SK-N-SH treated with all-trans-retinoic acid at 6 μM for 48 hours (cell line): ENCODE data around the gene SRGAP2C.

Source experiments
- ATAC-seq: fragments of 200-7000 bp; cut with Tn5 transposase; 3 replicates; pipeline ENCODE4 v1.9.1; 2020; ENCODE audit warnings: mild to moderate bottlenecking, moderate library complexity
- BACH2 ChIP-seq: fragments of 250-450 bp; sonication (Bioruptor Pico); IDR thresholded peaks from 2 replicates; pipeline ENCODE4 v1.9.0; 2021; ENCODE audit warnings: mild to moderate bottlenecking, borderline replicate concordance
- CSDC2 ChIP-seq: fragments of 250-450 bp; sonication (Bioruptor Pico); IDR thresholded peaks from 2 replicates; pipeline ENCODE4 v1.5.0; 2020; ENCODE audit warnings: mild to moderate bottlenecking, moderate library complexity
- CSRNP3 ChIP-seq: fragments of 250-450 bp; sonication (Bioruptor Pico); IDR thresholded peaks from 2 replicates; pipeline ENCODE4 v1.5.1; 2021; ENCODE audit warnings: mild to moderate bottlenecking, moderate library complexity
- ESRRG ChIP-seq: fragments of 250-450 bp; sonication (Bioruptor Pico); IDR thresholded peaks from 2 replicates; pipeline ENCODE4 v1.6.1; 2021; ENCODE audit warnings: mild to moderate bottlenecking
- GLIS3 ChIP-seq: fragments of 250-450 bp; sonication (Bioruptor Pico); IDR thresholded peaks from 2 replicates; pipeline ENCODE4 v1.5.0; 2020; ENCODE audit warnings: mild to moderate bottlenecking, moderate library complexity
- ISL1 ChIP-seq: fragments of 250-450 bp; sonication (Bioruptor Pico); IDR thresholded peaks from 2 replicates; pipeline ENCODE4 v2.1.2; 2022; ENCODE audit warnings: mild to moderate bottlenecking, moderate library complexity
- OSR1 ChIP-seq: fragments of 250-450 bp; sonication (Bioruptor Pico); IDR thresholded peaks from 2 replicates; pipeline ENCODE4 v1.8.0; 2022; ENCODE audit warnings: moderate library complexity, mild to moderate bottlenecking, inconsistent platforms
- PATZ1 ChIP-seq: fragments of 250-450 bp; sonication (Bioruptor Pico); IDR thresholded peaks from 2 replicates; pipeline ENCODE4 v1.8.0; 2020; ENCODE audit warnings: mild to moderate bottlenecking, moderate library complexity, borderline replicate concordance
- POU6F1 ChIP-seq: fragments of 250-450 bp; sonication (Bioruptor Pico); IDR thresholded peaks from 2 replicates; pipeline ENCODE4 v1.8.0; 2021; ENCODE audit warnings: low read depth, mild to moderate bottlenecking, moderate library complexity, borderline replicate concordance
- RARB ChIP-seq: fragments of 250-450 bp; sonication (Bioruptor Pico); IDR thresholded peaks from 2 replicates; pipeline ENCODE4 v1.8.0; 2021; ENCODE audit warnings: mild to moderate bottlenecking, moderate library complexity
- SNAI2 ChIP-seq: fragments of 250-450 bp; sonication (Bioruptor Pico); IDR thresholded peaks from 2 replicates; pipeline ENCODE4 v1.5.0; 2020; ENCODE audit warnings: mild to moderate bottlenecking, moderate library complexity
- TCF4 ChIP-seq: fragments of 250-450 bp; sonication (Bioruptor Pico); IDR thresholded peaks from 2 replicates; pipeline ENCODE4 v1.8.0; 2021; ENCODE audit warnings: mild to moderate bottlenecking, moderate library complexity, borderline replicate concordance
- TOX ChIP-seq: fragments of 250-450 bp; sonication (Bioruptor Pico); IDR thresholded peaks from 2 replicates; pipeline ENCODE4 v1.8.0; 2021; ENCODE audit warnings: mild to moderate bottlenecking, moderate library complexity, borderline replicate concordance
- TSHZ2 ChIP-seq: fragments of 250-450 bp; sonication (Bioruptor Pico); IDR thresholded peaks from 2 replicates; pipeline ENCODE4 v1.5.0; 2020; ENCODE audit warnings: mild to moderate bottlenecking, moderate library complexity
- ZFP3 ChIP-seq: fragments of 250-450 bp; sonication (Bioruptor Pico); IDR thresholded peaks from 2 replicates; pipeline ENCODE4 v1.5.0; 2020; ENCODE audit warnings: mild to moderate bottlenecking, moderate library complexity
- ZFP30 ChIP-seq: fragments of 450-650 bp; formaldehyde crosslinking; IDR thresholded peaks from 2 replicates; pipeline ENCODE4 v1.5.0; 2022; ENCODE audit warnings: mild to moderate bottlenecking, moderate library complexity
- ZNF565 ChIP-seq: fragments of 450-650 bp; formaldehyde crosslinking; conservative IDR thresholded peaks from 2 replicates; pipeline ENCODE4 v1.5.0; 2020; ENCODE audit warnings: low read depth, mild to moderate bottlenecking, moderate library complexity
- ZNF70 ChIP-seq: fragments of 450-650 bp; formaldehyde crosslinking; IDR thresholded peaks from 2 replicates; pipeline ENCODE4 v1.5.0; 2020; ENCODE audit warnings: mild to moderate bottlenecking, moderate library complexity
- ZNF8 ChIP-seq: fragments of 450-650 bp; formaldehyde crosslinking; IDR thresholded peaks from 2 replicates; pipeline ENCODE4 v1.5.0; 2020; ENCODE audit warnings: mild to moderate bottlenecking, moderate library complexity

SRGAP2C gene

GRCh38 chr1:121408354-121408753, 223.6 kb downstream of the SRGAP2C start (continued):
- TF ChIP-seq TOX (CRISPR knock-in tag) = no peak
- no peak for TF ChIP-seq ISL1 (CRISPR knock-in tag)
- TF ChIP-seq RARB (CRISPR knock-in tag) = no peak
- no peak for TF ChIP-seq SNAI2
- TF ChIP-seq ZNF565 (CRISPR knock-in tag) = no peak
- TF ChIP-seq OSR1 (CRISPR knock-in tag) = no peak
- TF ChIP-seq CSDC2 = no peak
- TF ChIP-seq ESRRG (CRISPR knock-in tag) = no peak
- TF ChIP-seq CSRNP3 = no peak
- TF ChIP-seq, all 23 proteins: peak for 0

GRCh38 chr1:121413821-121414220, 229.0 kb downstream of the SRGAP2C start:
- no peak for ATAC-seq
- TF ChIP-seq ZNF70 (CRISPR knock-in tag) = no peak
- TF ChIP-seq GLIS3 (CRISPR knock-in tag) = no peak

- TF ChIP-seq POU6F1 (CRISPR knock-in tag) = no peak
- TF ChIP-seq ZNF8 = no peak
- TF ChIP-seq ZNF565 (CRISPR knock-in tag) = no peak
- no peak for TF ChIP-seq BACH2 (CRISPR knock-in tag)
- no peak for TF ChIP-seq GLIS3 (CRISPR knock-in tag)
- TF ChIP-seq ESRRG (CRISPR knock-in tag) = no peak
- no peak for TF ChIP-seq PATZ1 (CRISPR knock-in tag)
- peak; percentile 57 for ATAC-seq
These were observed 230.1 kb downstream of the SRGAP2C start for GRCh38 chr1:121414905-121415304.

- no peak for ATAC-seq
- TF ChIP-seq RARB (CRISPR knock-in tag) (no peak), BACH2 (CRISPR knock-in tag) (no peak), CSRNP3 (no peak), PATZ1 (CRISPR knock-in tag) (no peak), ESRRG (CRISPR knock-in tag) (no peak), ZNF8 (no peak), OSR1 (CRISPR knock-in tag) (no peak), ZNF565 (CRISPR knock-in tag) (no peak), ZFP3 (no peak), ZFP30 (CRISPR knock-in tag) (no peak), TCF4 (CRISPR knock-in tag) (no peak), TSHZ2 (no peak), TOX (CRISPR knock-in tag) (no peak)
- TF ChIP-seq, all 23 proteins: peak for 0
These were observed 232.6 kb downstream of the SRGAP2C start for GRCh38 chr1:121417325-121417923.
